SK-N-SH (cell line): ENCODE results near the gene SMC2.

ENCODE experiments used
- CHD2 ChIP-seq: fragments of 150-350 bp; IDR thresholded peaks from 2 replicates; pipeline ENCODE4 v1.6.1; 2018; ENCODE audit warnings: low read length; ENCODE audit not compliant: partially characterized antibody
- CTCF ChIP-seq: fragments of 200-600 bp; sonication (generic); IDR thresholded peaks from 2 replicates; pipeline ENCODE4 v1.6.1; 2017; ENCODE audit warnings: antibody characterized with exemption, mild to moderate bottlenecking, moderate library complexity
- EZH2phosphoT487 ChIP-seq: fragments of 200-600 bp; sonication (generic); IDR thresholded peaks from 2 replicates; pipeline ENCODE4 v1.6.1; 2017; ENCODE audit warnings: low read depth, mixed run types, mild to moderate bottlenecking, antibody characterized with exemption, moderate library complexity, borderline replicate concordance
- FOSL2 ChIP-seq: IDR thresholded peaks from 2 replicates; pipeline ENCODE4 v1.4.0; 2012; ENCODE audit warnings: low read depth, mild to moderate bottlenecking, moderate library complexity, borderline replicate concordance
- MAX ChIP-seq: IDR thresholded peaks from 2 replicates; pipeline ENCODE4 v1.4.0; 2012; ENCODE audit warnings: low read depth
- MXI1 ChIP-seq: IDR thresholded peaks from 2 replicates; pipeline ENCODE4 v1.6.1; 2012; ENCODE audit warnings: mild to moderate bottlenecking, low read depth, low read length, improper control_type of control experiment
- PBX3 ChIP-seq: IDR thresholded peaks from 2 replicates; pipeline ENCODE4; 2012
- POLR2AphosphoS5 ChIP-seq: IDR thresholded peaks from 2 replicates; pipeline ENCODE4 v1.6.1; 2012; ENCODE audit warnings: low read depth, low read length
- TAF1 ChIP-seq: IDR thresholded peaks from 2 replicates; pipeline ENCODE4 v1.6.1; 2012; ENCODE audit warnings: low read depth, mild to moderate bottlenecking, low read length, moderate library complexity, borderline replicate concordance
- YY1 ChIP-seq: IDR thresholded peaks from 2 replicates; pipeline ENCODE4 v1.4.0; 2012; ENCODE audit warnings: low read depth, mild to moderate bottlenecking

GRCh38 chr9:104093647-104094533 lies at the start of gene SMC2:
- TF ChIP-seq CHD2 (peak; percentile 10), CTCF (no peak), POLR2AphosphoS5 (peak; percentile 97), FOSL2 (no peak), PBX3 (no peak), MXI1 (peak; percentile 98), YY1 (peak; percentile 79; the same call in 1 of the 2 replicates), MAX (peak; percentile 79), TAF1 (peak; percentile 89), EZH2phosphoT487 (no peak)
